CD14-positive monocyte (primary cell): ENCODE measurements around the gene KCNE3. TPM values are rescaled to one million over a fixed set of nuclear protein-coding genes. Genes with fewer than 3 reads are reported as not detected.

Experiments used
- DNase-seq, 3 donors: peaks; one replicate each; pipeline ENCODE4 v3.0.0-alpha.2; 2011 to 2022
- H2AFZ ChIP-seq: 2 replicates; pipeline ENCODE4 v1.6.0; 2012; ENCODE audit warnings: mild to moderate bottlenecking, low read depth, low read length, inconsistent platforms; ENCODE audit not compliant: insufficient read depth, poor library complexity, severe bottlenecking
- H3K27ac ChIP-seq, 2 donors: 1 replicate in 1 of 2; 2 replicates in 1 of 2; pipeline ENCODE4 v1.5.1; 2012 to 2013; ENCODE audit warnings: low read length in 2 of 2, control low read depth in 1 of 2, inconsistent platforms in 1 of 2, low read depth in 1 of 2, mild to moderate bottlenecking in 1 of 2
- H3K27me3 ChIP-seq, 2 donors: one replicate each; pipeline versions ENCODE4 v1.6.0 to v1.6.1; 2011 to 2013; ENCODE audit warnings: low read length in 2 of 2; ENCODE audit not compliant: control insufficient read depth in 2 of 2, insufficient read depth in 2 of 2
- H3K36me3 ChIP-seq, 2 donors: replicated peaks in 1 of 2; 1 replicate in 1 of 2; 2 replicates in 1 of 2; pipeline versions ENCODE4 v1.5.1 to v1.6.1; 2012 to 2013; ENCODE audit warnings: low read length in 2 of 2, control low read depth in 1 of 2, inconsistent platforms in 1 of 2, mild to moderate bottlenecking in 1 of 2; ENCODE audit not compliant: insufficient read depth in 2 of 2, control insufficient read depth in 1 of 2
- H3K4me1 ChIP-seq, 2 donors: 1 replicate in 1 of 2; 2 replicates in 1 of 2; pipeline versions ENCODE4 v1.5.1 to v1.6.1; 2012 to 2013; ENCODE audit warnings: low read length in 2 of 2, control low read depth in 1 of 2, inconsistent platforms in 1 of 2, mild to moderate bottlenecking in 1 of 2, moderate library complexity in 1 of 2; ENCODE audit not compliant: insufficient read depth in 2 of 2, control insufficient read depth in 1 of 2
- H3K4me2 ChIP-seq: replicated peaks from 2 replicates; pipeline ENCODE3; 2012; ENCODE audit warnings: low read length, moderate library complexity, mild to moderate bottlenecking; ENCODE audit not compliant: poor library complexity, severe bottlenecking; ENCODE audit errors: extremely low read depth
- H3K4me3 ChIP-seq, 3 experiments: fragments of 200-600 bp in 1 of 3; sonication (generic) in 1 of 3; replicated peaks in 1 of 3; 1 replicate in 2 of 3; 2 replicates in 1 of 3; pipeline ENCODE4 v1.5.1; 2011 to 2013; ENCODE audit warnings: low read length in 3 of 3, mild to moderate bottlenecking in 3 of 3, control low read depth in 2 of 3, low read depth in 2 of 3, inconsistent platforms in 1 of 3, moderate library complexity in 1 of 3
- H3K79me2 ChIP-seq: 2 replicates; pipeline ENCODE4 v1.6.0; 2012; ENCODE audit warnings: mild to moderate bottlenecking, control low read depth, inconsistent platforms, low read length, moderate library complexity; ENCODE audit not compliant: insufficient read depth
- H3K9ac ChIP-seq: 2 replicates; pipeline ENCODE4 v1.6.0; 2017; ENCODE audit warnings: low read length, mild to moderate bottlenecking; ENCODE audit not compliant: insufficient read depth, poor library complexity, severe bottlenecking
- H3K9me3 ChIP-seq, 2 donors: replicated peaks in 1 of 2; 1 replicate in 1 of 2; 2 replicates in 1 of 2; pipeline versions ENCODE4 v1.5.1 to v1.6.1; 2012 to 2013; ENCODE audit warnings: low read length in 2 of 2, control low read depth in 1 of 2; ENCODE audit not compliant: control insufficient read depth in 1 of 2, insufficient read depth in 1 of 2
- H4K20me1 ChIP-seq: 2 replicates; pipeline ENCODE4 v1.6.0; 2012; ENCODE audit warnings: mild to moderate bottlenecking, low read length, control low read depth, moderate library complexity; ENCODE audit not compliant: insufficient read depth
- H3K27ac Mint-ChIP-seq, 7 donors: one replicate each; pipeline ENCODE4 v1.8.0; 2020; ENCODE audit warnings: mild to moderate bottlenecking in 7 of 7, mixed read lengths in 7 of 7, moderate library complexity in 6 of 7, inconsistent platforms in 2 of 7
- H3K27me3 Mint-ChIP-seq, 3 donors: one replicate each; pipeline ENCODE4 v1.8.0; 2021 to 2022; ENCODE audit warnings: low read depth in 3 of 3, mild to moderate bottlenecking in 3 of 3, mixed read lengths in 3 of 3, moderate library complexity in 3 of 3, inconsistent platforms in 1 of 3
- H3K36me3 Mint-ChIP-seq, 2 donors: one replicate each; pipeline ENCODE4 v1.8.0; 2020; ENCODE audit warnings: mixed read lengths in 2 of 2, inconsistent platforms in 1 of 2, mild to moderate bottlenecking in 1 of 2
- H3K4me1 Mint-ChIP-seq: one replicate; pipeline ENCODE4 v1.8.0; 2020; ENCODE audit warnings: mild to moderate bottlenecking, mixed read lengths
- H3K4me3 Mint-ChIP-seq, 2 donors: one replicate each; pipeline ENCODE4 v1.8.0; 2020; ENCODE audit warnings: mild to moderate bottlenecking in 2 of 2, mixed read lengths in 2 of 2, moderate library complexity in 1 of 2
- H3K9me3 Mint-ChIP-seq, 7 donors: one replicate each; pipeline ENCODE4 v1.8.0; 2020 to 2022; ENCODE audit warnings: mixed read lengths in 7 of 7, mild to moderate bottlenecking in 6 of 7, moderate library complexity in 6 of 7, inconsistent platforms in 2 of 7
- CTCF ChIP-seq: fragments of 200-600 bp; IDR thresholded peaks from one replicate; pipeline ENCODE4 v1.8.0; 2022; ENCODE audit warnings: antibody characterized with exemption, mild to moderate bottlenecking
- WGBS: methylation state at CpG from one replicate; pipeline ENCODE4 v1.1.5; 2013; ENCODE audit warnings: missing lambda C conversion rate; ENCODE audit not compliant: insufficient coverage; 5-methylcytosine and 5-hydroxymethylcytosine counted together
- intact Hi-C, 2 donors: fragments of 100-400 bp; cut with micrococcal nuclease; formaldehyde crosslinking; loops; one replicate each; pipeline versions ENCODE4 v1.15.0 to v1.15.1; 2023
- polyA plus RNA-seq, 3 donors: library from polyadenylated mRNA; depleted of rRNA in 1 of 3; unstranded in 2 of 3; stranded (reverse) in 1 of 3; fragments of 300-500 nt in 2 of 3; fragments of >200 nt in 1 of 3; fragmentation: Illumina TruSeq in 2 of 3; gene quantifications; 1 replicate in 2 of 3; 2 replicates in 1 of 3; pipeline ENCODE4 v1.2.3, GENCODE V29; 2012 to 2021

The KCNE3 gene
- polyA plus RNA-seq, 3 donors = 29.9 to 76.6 (median 41.0) TPM

GRCh38 chr11:74492084-74492483 is 24.7 kb upstream of the KCNE3 start:
- H3K27me3 ChIP-seq = no peaks in the 10 kb centered on the region
- H3K4me2 ChIP-seq = no peak overlapping the region
- H3K36me3 ChIP-seq = no peaks in the 10 kb centered on the region
- Mint-ChIP-seq H3K4me1 (peaks cover 20% of the 10 kb centered on the region), H3K36me3 (no peaks in the 10 kb centered on the region), H3K27ac (peak overlapping the region; percentile 35 to 93 (median 81)), H3K9me3 (no peaks in the 10 kb centered on the region), H3K4me3 (peak overlapping the region in 1 of 2 donors; percentile 71), H3K27me3 (no peaks in the 10 kb centered on the region)
- no peak for DNase-seq
- no peaks in the 10 kb centered on the region for H3K79me2 ChIP-seq
- no peaks in the 10 kb centered on the region for H4K20me1 ChIP-seq
- TF ChIP-seq CTCF = no peak
- no peaks in the 10 kb centered on the region for H3K9me3 ChIP-seq
- H3K4me3 ChIP-seq = no peak overlapping the region
- H3K27ac ChIP-seq = peak overlapping the region in 1 of 2 donors; percentile 50
- H3K4me1 ChIP-seq = peaks cover 16 to 25% of the 10 kb centered on the region in 2 donors
- 93% methylated on average over 9 of the region's 11 CpGs for WGBS
- H2AFZ ChIP-seq = no peak overlapping the region
- H3K9ac ChIP-seq = no peak overlapping the region
- intact Hi-C loops = loop anchor here (5.0 kb wide), 2 partner anchors 35 to 40 kb away; no protein-coding TSS in a partner anchor

- Histone ChIP-seq H3K4me2 (no peak overlapping the region), H3K27ac (no peak overlapping the region), H3K9ac (no peak overlapping the region), H3K36me3 (no peaks in the 10 kb centered on the region), H2AFZ (no peak overlapping the region), H4K20me1 (no peaks in the 10 kb centered on the region), H3K27me3 (no peaks in the 10 kb centered on the region), H3K4me3 (no peak overlapping the region), H3K9me3 (no peaks in the 10 kb centered on the region), H3K4me1 (peaks cover 16 to 25% of the 10 kb centered on the region in 2 donors), H3K79me2 (no peaks in the 10 kb centered on the region)
- WGBS = 57% methylated on average over 2 of the region's 4 CpGs
- Mint-ChIP-seq H3K36me3 (no peaks in the 10 kb centered on the region), H3K27ac (peak overlapping the region in 3 of 7 donors; percentile 24 to 85 (median 48)), H3K9me3 (no peaks in the 10 kb centered on the region), H3K27me3 (peaks cover 0 to 1% (median 0%) of the 10 kb centered on the region in 3 donors), H3K4me1 (peaks cover 20% of the 10 kb centered on the region), H3K4me3 (no peak overlapping the region)
- intact Hi-C loops = loop anchor here (5.0 kb wide), 2 partner anchors 34 to 39 kb away; no protein-coding TSS in a partner anchor
- TF ChIP-seq CTCF = no peak
- DNase-seq = peak in 1 of 3 donors; percentile 10
These were observed 23.6 kb upstream of the KCNE3 start for GRCh38 chr11:74490941-74491340.
